A204.1 (cell line): Measurements from ENCODE around the gene BABAM1.

Source experiments
- FAIRE-seq: peaks from 2 replicates; lab custom pipeline; 2012; peaks lifted over from hg19 to GRCh38; lab: Jason Lieb, UNC

Gene BABAM1

DNA sequence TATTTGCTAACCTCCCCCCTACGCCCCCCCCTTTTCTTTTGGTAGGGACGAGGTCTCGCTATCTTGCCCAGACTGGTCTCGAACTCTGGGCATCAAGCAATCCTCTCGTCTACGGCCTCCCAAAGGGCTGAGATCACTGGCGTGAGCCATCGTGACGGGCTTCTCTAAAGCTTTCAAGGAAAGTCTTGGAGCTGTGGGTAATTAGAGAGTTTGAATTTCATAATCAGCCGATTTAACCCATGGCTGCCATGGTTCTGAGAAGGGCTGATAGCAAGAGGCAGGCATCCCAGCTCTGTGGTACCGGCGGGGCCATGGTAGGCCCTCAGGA is 36.7 kb downstream of the BABAM1 start:
- no peak for FAIRE-seq

DNA sequence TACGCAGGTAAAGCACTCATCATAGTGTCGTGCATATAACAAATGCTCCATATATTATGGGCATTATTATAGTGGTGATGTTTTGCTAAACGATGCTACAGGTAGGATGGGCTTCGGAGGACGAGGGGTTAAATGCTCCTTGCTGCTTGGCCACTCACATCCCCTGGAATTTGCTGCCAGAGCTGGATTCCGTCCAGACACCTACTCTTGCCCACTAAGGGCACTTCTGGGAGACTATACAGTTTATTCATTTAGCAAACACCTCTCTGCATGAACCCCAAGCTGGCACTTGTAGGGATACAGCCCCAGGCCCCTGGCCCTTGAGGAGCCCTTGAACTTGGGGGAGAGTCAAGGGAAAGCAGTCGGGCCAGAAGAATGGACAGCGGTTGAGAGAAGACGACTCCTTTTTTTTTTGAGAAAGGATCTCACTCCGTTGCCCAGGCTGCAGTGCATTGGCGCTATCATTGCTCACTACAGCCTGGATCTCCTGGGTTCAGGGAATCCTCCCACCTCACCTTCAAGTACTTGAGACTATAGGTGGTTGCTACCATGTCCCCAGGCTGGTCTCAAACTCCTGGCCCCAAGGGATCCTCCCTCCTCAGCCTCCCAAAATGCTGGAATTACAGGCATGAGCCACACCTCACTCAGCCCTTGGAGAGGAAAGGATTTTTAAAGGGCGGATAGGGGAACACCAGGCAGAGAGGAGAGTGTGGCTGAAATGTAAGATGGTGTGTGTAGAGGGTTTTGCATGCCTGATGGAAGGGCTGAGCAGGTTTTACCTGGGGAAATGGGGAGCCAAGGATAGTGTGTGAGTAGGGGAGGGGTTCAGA is 37.4 kb downstream of the BABAM1 start:
- FAIRE-seq, result no peak

DNA sequence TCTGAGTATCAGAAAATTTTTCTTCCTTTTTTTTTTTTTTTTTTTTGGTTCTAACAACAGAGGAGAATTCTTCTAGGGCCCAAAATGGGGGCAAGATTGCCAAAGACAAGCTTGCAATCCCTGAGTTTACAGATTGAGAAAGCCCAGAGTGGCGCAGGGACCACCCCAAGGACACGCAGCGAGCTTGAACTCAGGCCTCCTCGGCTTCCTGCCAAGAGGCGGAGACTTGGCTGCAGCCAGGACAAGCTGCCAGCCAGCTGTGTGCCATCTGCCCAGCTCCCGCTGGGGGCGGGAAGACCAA is 37.9 kb downstream of the BABAM1 start:
- no peak for FAIRE-seq

DNA sequence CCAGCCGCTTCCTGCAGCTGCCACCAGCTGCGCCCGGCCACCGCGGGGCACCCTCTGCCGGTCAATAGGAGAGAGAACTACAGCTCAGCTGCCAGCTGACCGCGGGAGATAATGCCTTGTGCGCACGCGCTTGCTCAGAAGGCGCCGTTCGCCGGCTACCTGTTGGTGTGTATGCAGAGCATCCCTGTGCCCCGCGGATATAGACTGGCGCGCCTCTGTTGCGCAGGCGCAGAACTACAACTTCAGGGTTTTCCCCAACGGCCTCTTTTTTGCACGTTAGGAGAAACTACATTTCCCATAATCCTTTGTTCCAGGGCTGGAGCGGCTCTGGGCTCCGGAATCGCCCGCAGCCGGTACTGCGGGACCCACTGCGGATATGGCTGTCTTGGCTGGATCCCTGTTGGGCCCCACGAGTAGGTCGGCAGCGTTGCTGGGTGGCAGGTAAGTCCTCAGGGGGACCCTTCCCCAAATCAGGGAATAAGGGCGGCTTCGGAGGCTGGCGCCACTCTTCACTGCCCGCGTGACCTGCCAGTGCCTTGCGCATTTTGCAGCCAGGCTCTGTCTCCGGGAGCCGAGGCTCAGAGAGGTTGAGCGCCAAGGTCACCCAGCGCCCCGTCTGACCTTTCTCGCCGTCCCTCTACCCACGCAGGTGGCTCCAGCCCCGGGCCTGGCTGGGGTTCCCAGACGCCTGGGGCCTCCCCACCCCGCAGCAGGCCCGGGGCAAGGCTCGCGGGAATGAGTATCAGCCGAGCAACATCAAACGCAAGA is 38.5 kb downstream of the BABAM1 start, which contains the start of gene MRPL34:
Gene MRPL34, plus strand, starts transcription at position 356 of the 768 bp plus-strand sequence. Its CDS starts 21 bp downstream, at position 377.
- FAIRE-seq, result peak; percentile 95

DNA sequence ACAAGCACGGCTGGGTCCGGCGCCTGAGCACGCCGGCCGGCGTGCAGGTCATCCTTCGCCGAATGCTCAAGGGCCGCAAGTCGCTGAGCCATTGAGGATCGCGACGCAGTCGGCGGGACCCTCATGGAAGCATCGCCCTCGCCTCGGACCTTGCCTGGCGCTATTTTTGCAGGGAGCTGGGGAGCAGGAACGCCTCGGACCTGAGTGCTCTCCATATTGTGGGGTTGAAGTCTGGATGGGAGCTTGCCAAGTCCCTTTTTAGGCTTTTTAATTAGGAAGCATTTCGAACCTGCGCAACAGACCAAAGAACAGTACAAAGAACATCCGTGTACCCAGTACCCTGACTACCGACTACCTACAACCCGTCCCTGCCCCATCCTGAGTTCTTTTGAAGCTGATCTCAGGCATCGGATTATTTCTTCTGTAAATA is 39.1 kb downstream of the BABAM1 start:
- FAIRE-seq, result no peak

DNA sequence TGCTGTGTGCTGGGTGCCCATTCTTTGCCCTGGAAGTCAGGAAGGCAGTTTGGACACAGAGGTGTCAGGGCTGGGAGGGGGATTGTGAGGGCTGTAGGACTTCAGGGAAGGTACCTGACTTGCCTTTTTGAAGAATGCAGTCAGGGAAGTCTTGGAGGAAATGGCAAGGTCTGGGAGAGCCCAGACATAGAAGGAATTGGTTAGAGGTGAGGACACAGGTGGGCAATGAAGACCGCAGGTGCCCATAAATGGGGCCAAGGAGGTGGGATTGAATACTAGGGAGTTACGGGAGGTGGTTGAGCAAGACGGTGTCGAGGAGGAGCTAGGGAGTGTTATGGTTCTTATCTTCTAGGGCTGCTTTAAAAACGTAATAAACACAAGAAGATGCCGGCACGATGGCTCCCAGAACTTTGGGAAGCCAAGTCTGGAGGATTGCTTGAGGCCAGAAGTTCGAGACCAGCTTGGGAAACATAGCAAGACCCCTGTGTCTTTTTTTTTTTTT is 40.7 kb downstream of the BABAM1 start:
- no peak for FAIRE-seq

DNA sequence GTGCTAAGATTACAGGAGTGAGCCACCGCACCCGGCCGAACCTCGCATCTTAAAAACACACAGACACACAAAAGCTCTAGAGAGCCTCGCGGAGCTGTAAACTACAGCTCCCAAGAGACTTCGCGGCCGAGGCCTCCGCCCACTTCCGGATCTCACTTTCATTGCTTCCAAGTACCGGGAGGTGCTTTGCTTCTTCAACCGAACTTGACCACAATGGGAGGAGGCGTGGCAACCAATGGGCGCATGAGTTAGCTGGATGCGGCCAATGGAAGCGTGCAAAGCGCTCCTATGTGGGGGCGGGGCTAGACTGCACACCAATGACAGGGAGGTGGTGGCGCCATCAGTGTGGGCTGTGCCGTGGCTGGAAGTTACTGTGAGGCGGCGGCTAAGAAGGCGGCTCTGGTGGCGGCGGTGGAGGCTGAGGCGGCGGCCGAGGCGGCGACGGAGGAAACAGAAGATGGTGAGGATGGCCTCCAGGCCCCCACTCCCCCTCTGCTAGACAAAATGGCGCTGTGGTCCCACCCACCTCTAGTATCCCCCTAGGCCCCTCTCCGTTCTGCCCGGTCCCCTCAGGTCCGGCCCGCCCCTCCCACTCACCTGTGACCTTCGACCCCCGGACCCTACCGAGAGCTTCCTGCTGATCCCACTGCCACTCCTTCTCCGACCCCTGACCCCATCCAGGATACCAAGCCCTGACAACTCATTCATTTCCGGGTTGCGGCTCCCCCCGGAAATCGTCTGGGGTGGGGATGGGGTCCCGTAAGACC is 42.1 kb downstream of the BABAM1 start, which contains the start of gene DDA1:
Gene DDA1, plus strand, starts transcription at position 366 of the 767 bp plus-strand sequence. Its CDS starts 92 bp downstream, at position 458.
- FAIRE-seq, result peak; percentile 99

DNA sequence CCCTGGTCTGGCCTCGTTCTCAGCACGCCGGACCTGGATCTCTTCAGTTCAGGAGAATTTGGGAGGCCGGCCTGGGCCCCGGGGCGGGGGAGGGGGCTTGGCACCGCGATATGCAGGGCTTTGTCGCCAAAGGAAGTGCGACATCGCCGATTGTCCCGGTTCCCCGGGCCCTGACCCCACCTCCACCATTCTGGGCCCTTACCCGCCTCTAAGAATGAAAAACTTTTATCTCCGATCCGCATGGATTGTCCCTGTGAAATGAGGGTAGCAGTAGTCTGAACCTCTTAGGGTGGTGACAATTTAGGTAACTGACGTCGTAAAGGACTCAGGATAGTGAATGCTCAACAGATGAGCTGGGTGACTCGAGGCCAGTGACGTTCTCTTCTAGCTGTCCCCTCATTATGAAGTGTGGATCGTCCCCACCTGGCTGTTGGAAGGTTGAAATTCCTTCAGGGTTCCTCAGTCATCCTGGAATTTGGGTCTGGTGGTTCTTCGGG is 42.8 kb downstream of the BABAM1 start:
- FAIRE-seq, result no peak

DNA sequence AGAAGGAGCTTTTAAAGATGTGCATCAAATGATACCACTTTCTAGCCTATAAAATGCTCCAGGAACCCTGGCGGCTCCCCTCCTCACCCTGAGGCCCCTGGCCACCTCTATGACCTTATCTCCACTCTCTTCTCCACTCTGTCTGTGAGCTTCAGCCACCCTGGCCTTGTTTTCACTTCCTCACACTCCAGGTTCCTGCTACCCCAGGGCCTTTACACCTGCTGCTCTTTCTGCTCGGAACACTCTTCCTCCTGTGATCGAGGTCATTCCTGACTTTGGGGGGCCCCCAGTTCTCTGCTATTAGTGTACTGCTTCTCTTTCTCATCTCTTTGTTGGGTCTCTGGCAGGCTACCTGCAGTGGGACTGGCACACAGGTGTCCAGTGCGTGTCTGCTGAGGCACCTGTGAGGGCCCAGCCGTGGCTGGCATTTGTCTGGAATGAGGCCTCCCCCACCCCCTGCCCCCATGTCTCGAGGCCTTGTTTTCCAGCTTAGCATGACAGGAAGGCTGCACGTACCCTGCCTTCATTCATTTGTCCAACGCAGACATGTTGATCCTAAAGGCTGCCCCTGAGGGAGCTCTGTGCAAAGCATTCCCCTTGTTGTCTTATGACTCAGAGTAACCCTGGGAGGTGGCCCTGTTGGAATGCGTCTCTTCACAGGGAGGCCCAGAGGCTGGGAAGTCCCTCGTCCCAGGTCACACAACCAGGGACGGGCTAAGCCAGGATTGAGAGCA is 44.4 kb downstream of the BABAM1 start:
- FAIRE-seq, result no peak

DNA sequence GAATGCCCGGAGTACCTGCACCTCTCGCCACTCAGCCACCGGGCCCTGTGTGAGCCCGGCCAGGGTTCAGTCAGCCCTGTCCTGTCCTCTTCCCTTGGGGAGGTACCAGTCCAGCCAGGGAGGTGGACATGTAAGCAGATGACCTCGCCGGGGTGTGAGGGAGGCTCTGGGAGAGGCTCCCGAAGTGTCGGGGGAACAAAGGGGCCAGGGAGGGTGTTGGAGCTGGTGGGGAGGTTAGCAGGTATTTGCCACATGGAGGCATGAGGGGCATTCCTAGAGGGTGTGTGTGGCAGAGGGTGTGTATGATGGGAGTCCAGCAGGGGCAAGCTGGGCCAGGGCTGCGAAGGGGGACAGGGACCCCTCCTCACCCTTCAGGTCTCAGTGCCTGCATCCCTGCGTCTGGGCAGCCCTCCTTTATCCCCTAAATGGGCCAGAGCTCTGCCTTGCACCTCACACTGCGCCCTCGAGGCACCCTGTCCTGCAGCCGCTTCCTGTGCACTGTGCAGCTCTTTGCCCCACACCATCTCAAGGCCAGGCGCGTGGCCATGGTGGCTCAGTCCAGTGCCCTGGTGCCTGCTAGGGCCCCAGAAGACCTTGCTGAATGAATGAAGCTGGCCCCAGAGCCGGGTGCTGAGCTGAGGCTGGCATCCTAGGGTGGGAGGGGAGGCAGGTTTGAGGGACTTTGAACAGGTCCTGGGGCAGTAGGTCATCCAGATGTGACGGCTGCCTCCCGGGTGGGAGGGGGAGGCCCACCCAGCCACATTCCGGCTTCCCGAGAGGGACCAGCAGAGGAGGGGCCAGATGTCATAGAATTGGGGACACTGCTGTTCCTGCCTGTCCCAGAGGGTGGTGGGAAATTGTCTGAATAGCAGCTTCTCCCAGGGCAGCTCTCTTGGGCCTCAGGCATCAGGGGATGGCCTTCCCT is 45.2 kb downstream of the BABAM1 start:
- no peak for FAIRE-seq

DNA sequence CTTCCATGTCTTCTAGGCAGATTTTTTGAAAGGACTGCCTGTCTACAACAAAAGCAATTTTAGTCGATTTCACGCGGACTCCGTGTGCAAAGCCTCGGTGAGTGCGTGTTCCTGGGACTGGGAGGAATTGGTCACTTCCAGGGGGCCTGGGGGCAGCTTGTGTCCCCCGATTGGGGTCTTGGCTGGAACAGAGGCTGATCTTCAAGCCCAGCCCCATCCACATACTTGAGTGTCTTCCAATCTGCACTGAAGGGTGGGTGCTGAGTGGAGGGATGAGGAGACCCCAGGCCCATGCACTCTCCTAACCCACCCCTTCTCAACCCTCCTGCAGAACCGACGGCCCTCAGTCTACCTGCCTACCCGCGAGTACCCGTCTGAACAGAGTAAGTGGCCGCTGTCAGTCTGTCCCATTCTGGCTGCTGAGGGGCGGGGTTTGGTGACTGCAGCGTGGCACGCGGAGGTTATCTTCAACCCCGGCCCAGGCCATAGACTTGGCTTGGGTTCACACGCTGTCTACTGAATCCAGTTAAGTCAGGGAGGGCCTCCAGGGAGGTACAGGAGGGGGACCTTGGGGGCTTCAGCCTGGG is 46.9 kb downstream of the BABAM1 start:
- FAIRE-seq, result no peak

DNA sequence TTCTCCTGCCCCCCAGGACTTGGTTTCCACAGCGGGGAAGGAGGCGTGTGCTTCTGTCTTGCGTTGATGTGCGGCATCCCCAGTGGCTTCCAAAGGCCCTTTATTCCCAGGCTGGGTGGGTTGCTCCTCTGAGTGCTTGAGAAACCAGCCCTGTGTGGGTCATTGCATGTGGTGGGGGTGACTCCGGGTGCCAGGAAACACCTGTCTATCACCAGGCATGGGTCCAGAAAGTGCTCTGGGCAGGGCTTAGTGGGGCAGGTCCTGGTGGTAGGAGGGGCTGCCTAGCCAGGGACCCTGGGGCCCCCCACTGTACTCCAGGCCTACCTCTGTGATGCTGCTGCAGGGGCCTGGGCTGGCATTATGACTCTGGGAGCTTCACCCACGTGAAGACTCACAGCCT is 51.7 kb downstream of the BABAM1 start:
- no peak for FAIRE-seq

DNA sequence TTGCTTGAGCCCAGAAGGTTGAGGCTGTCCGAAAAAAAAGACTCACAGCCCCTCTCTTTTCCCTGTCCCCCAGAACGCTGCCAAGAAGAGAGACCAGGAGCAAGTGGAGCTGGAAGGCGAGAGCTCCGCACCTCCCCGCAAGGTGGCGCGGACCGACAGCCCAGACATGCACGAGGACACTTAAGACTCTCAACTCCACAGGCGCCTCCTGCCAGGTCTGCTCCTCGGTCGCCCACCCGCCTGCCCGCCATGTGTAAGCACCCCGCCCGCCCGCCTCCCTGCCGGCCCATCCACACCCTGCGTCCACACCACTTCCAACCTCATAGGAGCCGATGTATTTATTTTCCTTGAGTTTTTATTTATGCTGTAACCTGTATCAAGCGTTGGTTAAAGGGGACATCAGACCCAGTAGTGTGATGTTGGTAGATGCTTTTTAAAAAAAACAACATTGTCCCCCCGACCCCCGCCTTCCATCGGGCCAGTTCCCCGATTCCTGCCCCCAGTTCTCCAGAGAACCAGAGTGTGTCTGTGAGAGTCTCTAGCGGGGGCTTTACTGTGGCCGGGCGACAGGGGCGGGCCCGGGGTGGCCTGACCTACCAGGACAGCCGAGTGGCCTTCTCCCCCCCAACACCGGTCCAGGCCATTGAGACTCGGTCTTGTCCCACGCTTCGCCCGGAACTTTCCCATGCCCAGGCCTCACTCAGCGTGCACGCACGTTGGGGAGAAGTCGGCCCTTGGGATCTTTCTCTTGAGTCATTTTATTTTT is 52.4 kb downstream of the BABAM1 start:
- no peak for FAIRE-seq

DNA sequence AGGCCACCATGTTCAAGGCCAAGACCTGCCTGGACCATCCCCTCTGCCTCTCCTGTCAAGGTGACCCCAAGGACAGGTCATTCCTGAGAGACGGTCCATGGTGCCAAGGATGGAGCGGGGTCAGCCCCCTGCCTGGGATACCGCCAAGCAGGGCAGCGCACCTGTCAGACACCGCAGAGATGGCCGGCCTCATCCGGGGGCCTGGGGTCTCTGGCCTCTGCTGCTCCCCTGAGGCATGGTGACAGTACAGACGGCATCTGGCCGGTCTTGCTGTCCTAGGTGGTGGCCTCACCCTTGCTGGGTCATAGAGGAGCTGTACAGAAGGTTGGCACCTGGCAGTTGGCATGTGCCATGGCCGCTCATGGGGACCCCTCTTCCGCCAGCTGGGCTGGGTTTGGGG is 53.2 kb downstream of the BABAM1 start:
- no peak for FAIRE-seq

DNA sequence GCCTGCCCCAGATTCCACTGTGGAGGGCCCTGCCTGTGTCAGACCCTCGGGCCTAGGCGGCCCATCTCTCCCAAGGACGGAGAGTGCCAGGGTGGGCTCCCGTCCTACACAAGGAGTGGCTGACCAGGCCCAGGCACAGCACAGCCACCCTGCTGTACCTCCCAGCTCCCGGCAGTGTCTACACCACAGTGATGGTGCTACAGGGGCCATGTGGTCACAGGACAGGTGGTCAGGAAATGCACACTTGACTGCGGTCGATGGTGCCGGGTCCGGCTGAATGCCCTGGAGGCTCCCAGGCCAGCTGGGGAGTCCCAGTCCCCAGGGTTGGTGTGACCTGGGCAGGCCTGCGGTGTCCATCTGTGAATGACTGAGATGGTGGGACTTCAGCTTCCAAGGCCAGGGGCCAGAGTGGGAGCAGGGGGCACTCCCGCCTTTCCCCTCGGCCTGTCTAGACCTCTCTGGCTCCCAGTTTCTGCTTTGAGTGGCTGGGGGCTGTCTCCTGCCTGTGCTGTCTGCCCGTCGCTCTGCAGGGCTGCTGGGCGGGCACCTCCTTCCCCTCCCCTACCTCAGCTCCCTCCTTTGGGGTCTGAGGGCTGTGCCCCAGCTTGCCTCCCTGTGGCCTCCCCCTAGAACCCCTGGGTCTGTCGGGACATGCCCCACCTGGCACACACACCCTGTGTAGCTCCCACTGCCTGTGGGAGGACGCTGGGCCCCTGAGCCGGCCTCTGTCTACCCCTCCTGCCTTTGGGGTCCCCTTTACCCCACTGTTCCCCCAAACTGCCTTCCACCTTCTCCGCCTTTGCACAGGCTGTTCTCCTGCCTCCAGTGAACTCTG is 54.6 kb downstream of the BABAM1 start:
- no peak for FAIRE-seq

DNA sequence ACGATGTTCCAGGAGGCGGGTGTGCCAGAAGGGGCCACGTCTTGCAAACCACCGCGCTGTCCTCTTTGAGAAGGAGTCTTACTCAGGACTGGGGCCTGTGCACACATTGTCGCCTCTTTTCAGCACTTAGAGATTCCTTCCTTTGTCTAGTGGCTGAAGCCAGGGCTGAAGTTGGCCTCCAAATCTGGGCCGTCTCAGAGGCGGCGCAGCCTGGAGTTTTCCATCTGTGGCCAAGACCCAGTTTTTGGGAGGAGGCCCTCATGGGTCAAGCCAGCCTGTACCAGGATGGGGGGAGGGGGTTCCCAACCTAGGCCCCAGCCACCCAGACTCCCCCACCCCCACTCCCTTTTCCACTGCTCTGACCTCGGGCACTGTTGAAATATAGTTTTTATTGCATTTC is 55.6 kb downstream of the BABAM1 start:
- FAIRE-seq, result no peak

DNA sequence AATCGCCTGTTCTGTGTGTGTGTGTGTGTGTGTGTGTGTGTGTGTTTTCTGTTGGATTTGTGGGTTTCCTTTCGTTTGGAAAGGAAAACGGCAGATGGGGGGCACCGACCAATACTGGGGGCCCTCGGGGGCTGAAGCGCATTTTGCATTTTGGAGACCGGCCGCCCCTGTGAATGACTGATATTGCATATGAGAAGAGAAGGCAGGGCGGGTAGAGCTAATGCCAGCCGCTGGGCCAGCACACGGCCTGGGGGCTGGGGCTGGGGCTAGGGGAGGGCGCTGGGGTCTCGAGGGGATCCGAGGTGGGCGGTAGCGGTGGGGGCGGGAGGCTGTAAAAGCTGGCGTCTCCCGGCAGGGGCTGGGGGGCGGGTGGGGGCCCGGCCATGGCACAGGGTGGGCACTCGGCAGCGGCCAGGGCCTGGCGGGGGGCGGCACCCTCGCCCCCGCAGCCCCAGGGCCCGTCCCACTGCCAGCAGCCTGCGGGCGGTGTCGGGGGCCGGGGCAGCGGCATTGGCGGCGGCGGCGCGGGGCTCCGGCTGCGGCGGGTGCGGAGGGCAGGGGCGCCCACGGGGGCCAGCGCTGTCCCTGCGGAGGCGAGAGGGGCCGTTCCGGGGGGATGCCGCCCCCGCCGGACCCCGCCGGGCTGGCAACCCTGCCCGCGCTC is 56.2 kb downstream of the BABAM1 start:
- no peak for FAIRE-seq

DNA sequence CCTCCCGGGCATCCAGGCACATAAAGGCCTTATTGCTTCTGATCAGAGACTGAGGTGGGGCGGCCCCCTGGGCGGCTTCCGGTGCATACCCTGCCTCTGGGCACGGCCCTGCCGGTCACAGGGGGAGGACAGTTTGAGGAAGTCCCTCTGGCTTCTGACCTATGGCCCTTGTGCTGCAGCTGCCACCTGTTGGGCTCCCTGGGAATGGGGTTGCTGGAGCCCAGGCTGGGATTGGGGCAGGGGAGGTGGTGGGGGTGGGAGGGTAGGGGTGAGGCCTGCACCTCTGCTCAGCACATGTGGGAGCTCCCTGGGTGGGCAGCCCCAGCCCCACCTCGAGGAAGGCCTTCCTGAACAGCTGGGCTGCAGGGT is 56.7 kb downstream of the BABAM1 start:
- FAIRE-seq, result no peak
